ENCODE measurements around the gene NABP2. TPM values are rescaled to one million over a fixed set of nuclear protein-coding genes. Genes with fewer than 3 reads are reported as not detected.

The NABP2 gene
- total RNA-seq, 1 donor from 2014 or later, result 40.0 TPM

DNA sequence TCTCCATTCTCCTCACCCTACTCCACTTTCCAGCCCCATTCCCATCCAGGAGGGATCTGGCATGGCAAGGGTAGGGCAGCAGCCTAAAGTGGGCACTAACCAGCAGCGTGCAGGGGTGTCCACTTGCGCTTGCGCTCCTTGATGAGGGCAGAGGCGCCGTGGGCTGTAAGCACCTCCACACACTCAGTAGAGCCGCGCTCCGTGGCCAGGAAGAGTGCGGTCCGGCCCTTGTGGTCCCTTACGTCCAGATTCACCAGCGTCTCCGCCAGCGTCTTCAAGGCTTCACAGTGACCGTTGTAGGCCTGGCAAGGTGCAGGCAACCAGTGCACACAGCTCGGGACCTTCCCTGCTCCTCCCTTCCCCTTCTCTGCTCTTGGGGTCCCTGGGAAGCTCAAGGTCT is 23.8 kb downstream of the NABP2 start:
- DNase-seq (ENCODE audit: extremely low spot score, unreplicated experiment), result no peak
- TF ChIP-seq, protein P1, sequence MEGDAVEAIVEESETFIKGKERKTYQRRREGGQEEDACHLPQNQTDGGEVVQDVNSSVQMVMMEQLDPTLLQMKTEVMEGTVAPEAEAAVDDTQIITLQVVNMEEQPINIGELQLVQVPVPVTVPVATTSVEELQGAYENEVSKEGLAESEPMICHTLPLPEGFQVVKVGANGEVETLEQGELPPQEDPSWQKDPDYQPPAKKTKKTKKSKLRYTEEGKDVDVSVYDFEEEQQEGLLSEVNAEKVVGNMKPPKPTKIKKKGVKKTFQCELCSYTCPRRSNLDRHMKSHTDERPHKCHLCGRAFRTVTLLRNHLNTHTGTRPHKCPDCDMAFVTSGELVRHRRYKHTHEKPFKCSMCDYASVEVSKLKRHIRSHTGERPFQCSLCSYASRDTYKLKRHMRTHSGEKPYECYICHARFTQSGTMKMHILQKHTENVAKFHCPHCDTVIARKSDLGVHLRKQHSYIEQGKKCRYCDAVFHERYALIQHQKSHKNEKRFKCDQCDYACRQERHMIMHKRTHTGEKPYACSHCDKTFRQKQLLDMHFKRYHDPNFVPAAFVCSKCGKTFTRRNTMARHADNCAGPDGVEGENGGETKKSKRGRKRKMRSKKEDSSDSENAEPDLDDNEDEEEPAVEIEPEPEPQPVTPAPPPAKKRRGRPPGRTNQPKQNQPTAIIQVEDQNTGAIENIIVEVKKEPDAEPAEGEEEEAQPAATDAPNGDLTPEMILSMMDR (conservative IDR thresholded peaks at IDR 0.05), result no peak
- no peaks in the 10 kb centered on the region for H3K9me3 Mint-ChIP-seq
- H3K27me3 Mint-ChIP-seq, result no peaks in the 10 kb centered on the region
- H3K4me3 Mint-ChIP-seq, result no peak overlapping the region
- H3K4me1 Mint-ChIP-seq (ENCODE audit: unreplicated experiment), result no peaks in the 10 kb centered on the region
- H3K36me3 Mint-ChIP-seq, result peaks cover 16% of the 10 kb centered on the region
- H3K27ac Mint-ChIP-seq, result no peak overlapping the region

DNA sequence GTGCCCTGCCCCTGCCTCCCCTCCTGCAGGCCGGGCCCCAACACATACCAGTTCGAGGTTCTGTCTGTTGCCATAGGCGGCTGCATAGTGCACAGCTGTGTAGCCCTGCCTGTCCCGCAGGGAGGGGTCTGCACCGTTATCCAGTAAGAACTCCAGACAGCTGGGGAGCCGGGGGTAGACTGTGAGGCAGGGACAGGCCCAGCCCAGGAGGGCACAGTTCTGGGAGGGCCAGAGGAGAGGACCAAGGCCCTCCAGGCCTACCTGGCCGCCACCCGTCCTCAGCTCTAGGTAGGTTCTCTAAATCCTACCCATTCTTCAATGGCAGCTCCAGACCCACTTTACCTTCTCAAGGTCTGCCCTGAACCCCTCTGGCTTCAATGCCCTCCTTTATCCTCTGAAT is 24.6 kb downstream of the NABP2 start:
- Mint-ChIP-seq H3K27me3 (no peaks in the 10 kb centered on the region), H3K4me1 (ENCODE audit: unreplicated experiment) (no peaks in the 10 kb centered on the region), H3K36me3 (peaks cover 19% of the 10 kb centered on the region), H3K9me3 (no peaks in the 10 kb centered on the region), H3K27ac (no peak overlapping the region), H3K4me3 (no peak overlapping the region)
- TF ChIP-seq, protein P1 (conservative IDR thresholded peaks at IDR 0.05), result no peak
- no peak for DNase-seq (ENCODE audit: extremely low spot score, unreplicated experiment)

DNA sequence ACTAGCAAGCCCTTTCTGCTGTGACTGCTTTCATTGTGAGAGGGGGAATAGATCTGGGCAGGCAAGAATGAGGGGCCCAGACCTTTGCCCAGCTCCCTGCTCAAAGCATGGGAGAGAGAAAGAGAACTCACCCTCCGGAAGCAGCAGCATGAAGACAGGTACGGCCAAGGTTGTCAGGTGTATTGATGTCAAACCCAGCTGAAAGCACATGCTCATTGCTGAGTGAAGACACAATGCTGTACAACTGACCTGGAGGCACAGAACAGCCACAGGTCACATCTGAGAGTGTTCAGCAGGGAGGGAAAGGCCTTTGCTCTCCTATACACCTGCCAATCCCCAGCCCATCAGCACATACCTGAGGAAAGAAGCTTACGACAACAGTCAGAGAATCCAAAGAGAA is 28.5 kb downstream of the NABP2 start:
- Mint-ChIP-seq H3K4me1 (ENCODE audit: unreplicated experiment) (no peaks in the 10 kb centered on the region), H3K27ac (no peak overlapping the region), H3K36me3 (peaks cover 20% of the 10 kb centered on the region), H3K9me3 (no peaks in the 10 kb centered on the region), H3K27me3 (no peaks in the 10 kb centered on the region), H3K4me3 (no peak overlapping the region)
- TF ChIP-seq, protein P1 (conservative IDR thresholded peaks at IDR 0.05), result no peak
- no peak for DNase-seq (ENCODE audit: extremely low spot score, unreplicated experiment)

DNA sequence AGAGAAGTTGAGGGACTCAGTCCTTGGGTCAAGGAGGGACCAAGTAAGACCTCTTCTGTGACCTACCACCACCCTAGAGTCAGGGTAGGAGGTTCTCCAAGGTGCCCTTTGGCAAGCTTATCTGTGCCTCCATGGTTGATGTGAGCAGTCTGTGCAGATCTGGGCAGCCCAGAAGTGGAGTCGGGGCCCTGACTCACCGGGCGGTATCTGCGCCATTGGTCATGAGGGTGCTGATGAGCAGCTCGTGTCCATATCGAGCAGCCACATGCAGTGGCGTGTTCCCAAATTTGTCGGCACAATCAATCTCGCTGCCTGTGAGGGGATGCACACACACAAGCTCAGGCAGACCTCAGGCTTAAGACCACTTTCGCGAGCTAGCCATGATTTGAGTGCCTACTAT is 28.9 kb downstream of the NABP2 start:
- DNase-seq (ENCODE audit: extremely low spot score, unreplicated experiment), result no peak
- Mint-ChIP-seq H3K9me3 (no peaks in the 10 kb centered on the region), H3K4me3 (no peak overlapping the region), H3K4me1 (ENCODE audit: unreplicated experiment) (no peaks in the 10 kb centered on the region), H3K27me3 (no peaks in the 10 kb centered on the region), H3K27ac (no peak overlapping the region), H3K36me3 (peaks cover 20% of the 10 kb centered on the region)
- TF ChIP-seq, protein P1 (conservative IDR thresholded peaks at IDR 0.05), result no peak

DNA sequence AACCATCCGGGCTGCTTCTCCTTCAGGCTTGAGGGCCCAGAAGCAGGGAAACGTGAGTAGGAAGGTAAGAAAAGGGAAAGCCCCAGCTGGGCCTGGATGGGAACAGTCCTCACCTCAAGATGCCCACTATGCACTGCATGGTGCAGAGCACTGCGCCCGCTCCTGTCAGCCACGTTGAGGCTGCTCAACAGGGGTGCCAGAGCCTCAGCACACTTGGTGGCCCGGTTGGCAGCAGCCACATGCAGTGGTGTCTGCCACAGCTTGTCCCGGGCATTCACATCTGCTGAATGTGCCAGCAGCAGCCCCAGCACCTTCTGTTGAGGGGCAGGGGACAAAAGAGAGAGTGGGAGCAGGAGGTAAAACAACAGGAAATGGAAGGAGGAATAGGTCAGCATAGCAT is 31.5 kb downstream of the NABP2 start:
- Mint-ChIP-seq H3K4me3 (peak overlapping the region; percentile 10), H3K36me3 (peaks cover 16% of the 10 kb centered on the region), H3K9me3 (no peaks in the 10 kb centered on the region), H3K27me3 (no peaks in the 10 kb centered on the region), H3K4me1 (ENCODE audit: unreplicated experiment) (peaks cover 8% of the 10 kb centered on the region), H3K27ac (no peak overlapping the region)
- no peak for DNase-seq (ENCODE audit: extremely low spot score, unreplicated experiment)
- TF ChIP-seq, protein P1 (conservative IDR thresholded peaks at IDR 0.05), result no peak

All from type B pancreatic cell (in vitro differentiated cells).